Activated naive CD4-positive, alpha-beta T cell treated with anti-CD3 and anti-CD28 coated beads for 36 hours (primary cell): ENCODE measurements around the gene USP17L27. TPM values are rescaled to one million over a fixed set of nuclear protein-coding genes. Genes with fewer than 3 reads are reported as not detected.
"Not testable (repeated sequence)": the region's sequence is repeated elsewhere in the genome, so short reads cannot be mapped to it uniquely, and the experiment has no call there.

Experiments used
- CTCF ChIA-PET: fragments of 350-600 bp; sonication (Branson Sonifier 250); formaldehyde crosslinking; loops from one replicate; lab custom pipeline; 2021; ENCODE audit warnings: antibody characterized with exemption; lab: Charles Lee
- DNase-seq: peaks from one replicate; pipeline ENCODE4 v3.0.0-alpha.2; 2020
- H3K27ac Mint-ChIP-seq: one replicate; pipeline ENCODE4 v1.8.0; 2021; ENCODE audit warnings: mild to moderate bottlenecking, mixed read lengths
- H3K27me3 Mint-ChIP-seq: one replicate; pipeline ENCODE4 v1.8.0; 2021; ENCODE audit warnings: low read depth, mixed read lengths
- H3K36me3 Mint-ChIP-seq: one replicate; pipeline ENCODE4 v1.8.0; 2021; ENCODE audit warnings: low read depth, mixed read lengths
- H3K4me1 Mint-ChIP-seq: one replicate; pipeline ENCODE4 v1.8.0; 2021; ENCODE audit warnings: low read depth, mixed read lengths
- H3K4me3 Mint-ChIP-seq: one replicate; pipeline ENCODE4 v1.8.0; 2021; ENCODE audit warnings: mild to moderate bottlenecking, moderate library complexity, mixed read lengths
- H3K9me3 Mint-ChIP-seq: one replicate; pipeline ENCODE4 v1.8.0; 2021; ENCODE audit warnings: mixed read lengths
- intact Hi-C: fragments of 100-400 bp; cut with micrococcal nuclease; formaldehyde crosslinking; loops from one replicate; pipeline ENCODE4 v1.15.1; 2023
- total RNA-seq, 2 experiments: library from RNA; stranded (reverse); gene quantifications; one replicate each; pipeline ENCODE4 v1.2.3, GENCODE V29; 2021

USP17L27 gene
- total RNA-seq, result not detected

- DNase-seq, H3K27me3 Mint-ChIP-seq, intact Hi-C loops, H3K9me3 Mint-ChIP-seq, H3K36me3 Mint-ChIP-seq, H3K27ac Mint-ChIP-seq, H3K4me1 Mint-ChIP-seq, H3K4me3 Mint-ChIP-seq, CTCF ChIA-PET: not testable (repeated sequence)
These were observed at the start of gene USP17L27 for GRCh38 chr4:9343848-9344247. Gene USP17L27 (plus strand): TSS chr4:9344148. CDS start chr4:9344148, 0 bp downstream.

GRCh38 chr4:9324191-9324590 is 19.8 kb upstream of the USP17L27 start:
- H3K36me3 Mint-ChIP-seq, intact Hi-C loops, H3K4me3 Mint-ChIP-seq, H3K27me3 Mint-ChIP-seq, CTCF ChIA-PET, H3K27ac Mint-ChIP-seq, DNase-seq, H3K4me1 Mint-ChIP-seq, H3K9me3 Mint-ChIP-seq: not testable (repeated sequence)

GRCh38 chr4:9324865-9325264 is 19.1 kb upstream of the USP17L27 start, which contains the start of gene USP17L24:
Gene USP17L24 (plus strand): TSS chr4:9325165. CDS start chr4:9325165, 0 bp downstream.
- H3K27me3 Mint-ChIP-seq, H3K4me3 Mint-ChIP-seq, H3K4me1 Mint-ChIP-seq, intact Hi-C loops, H3K9me3 Mint-ChIP-seq, CTCF ChIA-PET, DNase-seq, H3K36me3 Mint-ChIP-seq, H3K27ac Mint-ChIP-seq: not testable (repeated sequence)

GRCh38 chr4:9329611-9330010 is 14.3 kb upstream of the USP17L27 start, which contains the start of gene USP17L25:
Gene USP17L25 (plus strand): TSS chr4:9329911. CDS start chr4:9329911, 0 bp downstream.
- H3K27ac Mint-ChIP-seq, DNase-seq, intact Hi-C loops, H3K4me3 Mint-ChIP-seq, CTCF ChIA-PET, H3K27me3 Mint-ChIP-seq, H3K4me1 Mint-ChIP-seq, H3K9me3 Mint-ChIP-seq, H3K36me3 Mint-ChIP-seq: not testable (repeated sequence)

GRCh38 chr4:9334358-9334757 is 9.6 kb upstream of the USP17L27 start, which contains the start of gene USP17L26:
Gene USP17L26 (plus strand): TSS chr4:9334658. CDS start chr4:9334658, 0 bp downstream.
- H3K36me3 Mint-ChIP-seq, H3K4me1 Mint-ChIP-seq, DNase-seq, H3K27me3 Mint-ChIP-seq, H3K9me3 Mint-ChIP-seq, H3K27ac Mint-ChIP-seq, CTCF ChIA-PET, H3K4me3 Mint-ChIP-seq, intact Hi-C loops: not testable (repeated sequence)

GRCh38 chr4:9339103-9339502 is 4.8 kb upstream of the USP17L27 start, which contains the start of gene USP17L5:
Gene USP17L5 (plus strand): TSS chr4:9339403. CDS start chr4:9339403, 0 bp downstream.
- CTCF ChIA-PET, DNase-seq, intact Hi-C loops: not testable (repeated sequence)

GRCh38 chr4:9348593-9348992 is 4.6 kb downstream of the USP17L27 start, which contains the start of gene USP17L28:
Gene USP17L28 (plus strand): TSS chr4:9348893. CDS start chr4:9348893, 0 bp downstream.
- DNase-seq, H3K9me3 Mint-ChIP-seq, H3K27ac Mint-ChIP-seq, H3K27me3 Mint-ChIP-seq, H3K4me1 Mint-ChIP-seq, H3K4me3 Mint-ChIP-seq, H3K36me3 Mint-ChIP-seq, CTCF ChIA-PET, intact Hi-C loops: not testable (repeated sequence)

More at GRCh38 chr4:9339103-9339502, 4.8 kb upstream of the USP17L27 start, which contains the start of gene USP17L5:
- H3K4me3 Mint-ChIP-seq, H3K9me3 Mint-ChIP-seq, H3K27me3 Mint-ChIP-seq, H3K27ac Mint-ChIP-seq, H3K4me1 Mint-ChIP-seq, H3K36me3 Mint-ChIP-seq: not testable (repeated sequence)

GRCh38 chr4:9350866-9351265 is 6.9 kb downstream of the USP17L27 start:
- H3K4me3 Mint-ChIP-seq, DNase-seq, intact Hi-C loops, CTCF ChIA-PET, H3K9me3 Mint-ChIP-seq, H3K36me3 Mint-ChIP-seq, H3K4me1 Mint-ChIP-seq, H3K27me3 Mint-ChIP-seq, H3K27ac Mint-ChIP-seq: not testable (repeated sequence)

- H3K27ac Mint-ChIP-seq, H3K4me3 Mint-ChIP-seq, intact Hi-C loops, H3K9me3 Mint-ChIP-seq, H3K36me3 Mint-ChIP-seq, DNase-seq, CTCF ChIA-PET, H3K4me1 Mint-ChIP-seq, H3K27me3 Mint-ChIP-seq: not testable (repeated sequence)
These were observed 9.4 kb downstream of the USP17L27 start, which contains the start of gene USP17L29 for GRCh38 chr4:9353338-9353737. Gene USP17L29 (plus strand): TSS chr4:9353638. CDS start chr4:9353638, 0 bp downstream.

- H3K27me3 Mint-ChIP-seq, H3K9me3 Mint-ChIP-seq, H3K4me1 Mint-ChIP-seq, H3K27ac Mint-ChIP-seq, CTCF ChIA-PET, H3K36me3 Mint-ChIP-seq, H3K4me3 Mint-ChIP-seq, intact Hi-C loops, DNase-seq: not testable (repeated sequence)
These were observed 18.9 kb downstream of the USP17L27 start, which contains the start of gene USP17L30 for GRCh38 chr4:9362829-9363228. Gene USP17L30 (plus strand): TSS chr4:9363129. CDS start chr4:9363129, 0 bp downstream.

- DNase-seq, H3K36me3 Mint-ChIP-seq, H3K4me1 Mint-ChIP-seq, CTCF ChIA-PET, H3K27ac Mint-ChIP-seq, H3K9me3 Mint-ChIP-seq, H3K4me3 Mint-ChIP-seq, H3K27me3 Mint-ChIP-seq, intact Hi-C loops: not testable (repeated sequence)
These were observed 35.9 kb downstream of the USP17L27 start for GRCh38 chr4:9379881-9380280.

GRCh38 chr4:9381012-9381534 is 37.1 kb downstream of the USP17L27 start:
- H3K9me3 Mint-ChIP-seq, intact Hi-C loops, H3K4me1 Mint-ChIP-seq, H3K36me3 Mint-ChIP-seq, H3K27ac Mint-ChIP-seq, H3K27me3 Mint-ChIP-seq: not testable (repeated sequence)
- peak; percentile 61 for DNase-seq
- H3K4me3 Mint-ChIP-seq, result peak overlapping the region; percentile 39
- CTCF ChIA-PET, result interaction anchor here (0.5 to 0.9 kb wide), 2 partner anchors 25 to 215 kb away, joined by 3 to 4 read pairs; no protein-coding TSS in a partner anchor

- H3K4me3 Mint-ChIP-seq, result no peak overlapping the region
- no peaks in the 10 kb centered on the region for H3K9me3 Mint-ChIP-seq
- CTCF ChIA-PET, result no interaction called here
- no peaks in the 10 kb centered on the region for H3K36me3 Mint-ChIP-seq
- no peaks in the 10 kb centered on the region for H3K27me3 Mint-ChIP-seq
- peaks cover 2% of the 10 kb centered on the region for H3K4me1 Mint-ChIP-seq
- DNase-seq, result no peak
- intact Hi-C loops, result no loop called here
- H3K27ac Mint-ChIP-seq, result no peak overlapping the region
These were observed 40.2 kb downstream of the USP17L27 start for GRCh38 chr4:9384126-9384525.
